ENCODE measurements around the gene WDR27.

GRCh38 chr6:169661391-169661756 is 40.5 kb downstream of the WDR27 start:
- TF ChIP-seq CTCF (IDR thresholded peaks at IDR 0.05 in 8 of 11, conservative IDR thresholded peaks at IDR 0.05 in 3 of 11) (no peak), POLR2AphosphoS5 (IDR thresholded peaks at IDR 0.05) (no peak)

Data from spleen (tissue), 7 donors.